B cell (primary cell): Measurements from ENCODE around the gene TTC4. TPM values are rescaled to one million over a fixed set of nuclear protein-coding genes. Genes with fewer than 3 reads are reported as not detected.

ENCODE experiments used
- ATAC-seq: fragments of 200-7000 bp; cut with Tn5 transposase; one replicate; pipeline ENCODE4 v1.10.0; 2021; ENCODE audit warnings: low read depth, mild to moderate bottlenecking, moderate number of reproducible peaks, moderate library complexity
- CTCF ChIA-PET: fragments of 350-600 bp; sonication (Branson Sonifier 250); formaldehyde crosslinking; loops from one replicate; lab custom pipeline; 2021; ENCODE audit warnings: antibody characterized with exemption, inconsistent platforms; lab: Charles Lee
- POLR2A ChIA-PET: fragments of 350-600 bp; sonication (Branson Sonifier 250); formaldehyde crosslinking; loops from one replicate; lab custom pipeline; 2021; ENCODE audit warnings: antibody characterized with exemption; lab: Charles Lee
- DNase-seq: peaks from one replicate; pipeline ENCODE4 v3.0.0; 2013
- H2AFZ ChIP-seq: 2 replicates; pipeline ENCODE4 v1.6.1; 2012; ENCODE audit warnings: mild to moderate bottlenecking, low read depth, low read length; ENCODE audit not compliant: insufficient read depth, poor library complexity, severe bottlenecking
- H3K27ac ChIP-seq, 2 donors: 1 replicate in 1 of 2; 2 replicates in 1 of 2; pipeline ENCODE4 v1.5.1; 2012 to 2013; ENCODE audit warnings: low read length in 2 of 2, mild to moderate bottlenecking in 2 of 2, moderate library complexity in 1 of 2
- H3K27me3 ChIP-seq, 4 experiments: fragments of 200-600 bp in 1 of 4; sonication (generic) in 1 of 4; replicated peaks in 1 of 4; 1 replicate in 2 of 4; 2 replicates in 2 of 4; pipeline versions ENCODE4 v1.6.1 to v1.7.0; 2013 to 2016; ENCODE audit warnings: low read length in 3 of 4, mild to moderate bottlenecking in 2 of 4, mixed read lengths in 1 of 4, moderate library complexity in 1 of 4; ENCODE audit not compliant: insufficient read depth in 4 of 4, control insufficient read depth in 3 of 4; ENCODE audit errors: control extremely low read depth in 1 of 4
- H3K36me3 ChIP-seq, 2 experiments: replicated peaks in 1 of 2; 1 replicate in 1 of 2; 2 replicates in 1 of 2; pipeline versions ENCODE4 v1.6.1 to v1.7.1; 2013; ENCODE audit warnings: low read length in 1 of 2; ENCODE audit not compliant: insufficient read depth in 2 of 2, control insufficient read depth in 1 of 2; ENCODE audit errors: control extremely low read depth in 1 of 2, extremely low read depth in 1 of 2
- H3K4me1 ChIP-seq, 2 donors: fragments of 200-600 bp in 1 of 2; sonication (generic) in 1 of 2; 1 replicate in 1 of 2; 2 replicates in 1 of 2; pipeline versions ENCODE4 v1.5.1 to v1.6.1; 2013 to 2017; ENCODE audit warnings: low read length in 2 of 2; ENCODE audit not compliant: control insufficient read depth in 2 of 2, insufficient read depth in 2 of 2
- H3K4me2 ChIP-seq: replicated peaks from 2 replicates; pipeline ENCODE3; 2012; ENCODE audit warnings: mild to moderate bottlenecking, low read depth, low read length; ENCODE audit not compliant: poor library complexity, severe bottlenecking
- H3K4me3 ChIP-seq, 5 experiments: fragments of 200-600 bp in 1 of 5; sonication (generic) in 1 of 5; 1 replicate in 3 of 5; 2 replicates in 2 of 5; pipeline versions ENCODE4 v1.5.1 to v1.7.0; 2011 to 2016; ENCODE audit warnings: low read length in 4 of 5, mild to moderate bottlenecking in 4 of 5, low read depth in 2 of 5, control low read depth in 1 of 5, moderate library complexity in 1 of 5; ENCODE audit not compliant: insufficient read depth in 1 of 5; ENCODE audit errors: control extremely low read depth in 1 of 5, extremely low read depth in 1 of 5
- H3K79me2 ChIP-seq: fragments of 200-600 bp; sonication (generic); one replicate; pipeline ENCODE4 v1.6.0; 2016; ENCODE audit warnings: low read length; ENCODE audit not compliant: control insufficient read depth, insufficient read depth
- H3K9ac ChIP-seq: fragments of 200-600 bp; sonication (generic); 2 replicates; pipeline ENCODE4 v1.6.1; 2017; ENCODE audit warnings: mild to moderate bottlenecking, low read length, moderate library complexity
- H3K9me3 ChIP-seq, 3 donors: one replicate each; pipeline versions ENCODE4 v1.6.1 to v1.7.1; 2013; ENCODE audit warnings: low read length in 2 of 3; ENCODE audit not compliant: control insufficient read depth in 2 of 3, insufficient read depth in 1 of 3; ENCODE audit errors: control extremely low read depth in 1 of 3
- H4K20me1 ChIP-seq: 2 replicates; pipeline ENCODE4 v1.6.0; 2012; ENCODE audit warnings: mild to moderate bottlenecking, low read length; ENCODE audit not compliant: insufficient read depth, control insufficient read depth, poor library complexity, severe bottlenecking
- H3K27ac Mint-ChIP-seq: one replicate; pipeline ENCODE4 v1.8.0; 2021; ENCODE audit warnings: mixed read lengths
- H3K27me3 Mint-ChIP-seq: one replicate; pipeline ENCODE4 v1.8.0; 2021; ENCODE audit warnings: mixed read lengths
- H3K4me1 Mint-ChIP-seq: one replicate; pipeline ENCODE4 v1.8.0; 2021; ENCODE audit warnings: mixed read lengths
- H3K4me3 Mint-ChIP-seq: one replicate; pipeline ENCODE4 v1.8.0; 2021; ENCODE audit warnings: mixed read lengths
- H3K9me3 Mint-ChIP-seq: one replicate; pipeline ENCODE4 v1.8.0; 2022; ENCODE audit warnings: mixed read lengths; ENCODE audit not compliant: insufficient read depth
- EZH2 ChIP-seq: IDR thresholded peaks from 2 replicates; pipeline ENCODE4 v1.6.1; 2012; ENCODE audit warnings: borderline replicate concordance, low read depth, mild to moderate bottlenecking, moderate library complexity, low read length; ENCODE audit not compliant: insufficient read depth, poor library complexity, severe bottlenecking
- WGBS: methylation state at CpG from one replicate; pipeline ENCODE4 v1.1.5; 2013; ENCODE audit warnings: missing lambda C conversion rate; ENCODE audit not compliant: insufficient coverage; 5-methylcytosine and 5-hydroxymethylcytosine counted together
- intact Hi-C: fragments of 100-400 bp; cut with micrococcal nuclease; formaldehyde crosslinking; loops from one replicate; pipeline ENCODE4 v1.10.0; 2022
- polyA plus RNA-seq: library from polyadenylated mRNA; depleted of rRNA; stranded (reverse); fragments of >200 nt; gene quantifications from 2 replicates; pipeline ENCODE4 v1.2.3, GENCODE V29; 2012
- total RNA-seq, 2 donors: library from RNA; stranded (reverse); fragments of 120-200 nt in 1 of 2; gene quantifications; 1 replicate in 1 of 2; 2 replicates in 1 of 2; pipeline versions ENCODE4 v1.2.3 to v1.2.4, GENCODE V29; 2013 to 2022
- TF ChIP-seq, protein P1 (sequence below): fragments of 200-600 bp; IDR thresholded peaks from one replicate; pipeline ENCODE4 v1.8.0; 2022; ENCODE audit warnings: antibody characterized with exemption, mild to moderate bottlenecking

TTC4 gene
- total and polyA plus RNA-seq, 2 donors (not counting 1 experiment from before 2014, with no cell fraction given): 9.9 to 23.9 TPM

GRCh38 chr1:54709547-54710292, 5.9 kb upstream of the TTC4 start:
- no peaks in the 10 kb centered on the region for H3K9me3 ChIP-seq
- DNase-seq (no peak), ATAC-seq (no peak)
- H3K27me3 ChIP-seq: peaks cover 0 to 13% (median 2%) of the 10 kb centered on the region in 4 experiments
- Mint-ChIP-seq H3K4me1 (no peaks in the 10 kb centered on the region), H3K27ac (no peak overlapping the region), H3K9me3 (no peaks in the 10 kb centered on the region), H3K4me3 (no peak overlapping the region), H3K27me3 (peaks cover 21% of the 10 kb centered on the region)
- ChIA-PET CTCF (no interaction called here), POLR2A (no interaction called here)
- intact Hi-C loops: no loop called here
- H3K79me2 ChIP-seq: peaks cover under 1% of the 10 kb centered on the region
- TF ChIP-seq EZH2: no peak
- TF ChIP-seq, protein P1, sequence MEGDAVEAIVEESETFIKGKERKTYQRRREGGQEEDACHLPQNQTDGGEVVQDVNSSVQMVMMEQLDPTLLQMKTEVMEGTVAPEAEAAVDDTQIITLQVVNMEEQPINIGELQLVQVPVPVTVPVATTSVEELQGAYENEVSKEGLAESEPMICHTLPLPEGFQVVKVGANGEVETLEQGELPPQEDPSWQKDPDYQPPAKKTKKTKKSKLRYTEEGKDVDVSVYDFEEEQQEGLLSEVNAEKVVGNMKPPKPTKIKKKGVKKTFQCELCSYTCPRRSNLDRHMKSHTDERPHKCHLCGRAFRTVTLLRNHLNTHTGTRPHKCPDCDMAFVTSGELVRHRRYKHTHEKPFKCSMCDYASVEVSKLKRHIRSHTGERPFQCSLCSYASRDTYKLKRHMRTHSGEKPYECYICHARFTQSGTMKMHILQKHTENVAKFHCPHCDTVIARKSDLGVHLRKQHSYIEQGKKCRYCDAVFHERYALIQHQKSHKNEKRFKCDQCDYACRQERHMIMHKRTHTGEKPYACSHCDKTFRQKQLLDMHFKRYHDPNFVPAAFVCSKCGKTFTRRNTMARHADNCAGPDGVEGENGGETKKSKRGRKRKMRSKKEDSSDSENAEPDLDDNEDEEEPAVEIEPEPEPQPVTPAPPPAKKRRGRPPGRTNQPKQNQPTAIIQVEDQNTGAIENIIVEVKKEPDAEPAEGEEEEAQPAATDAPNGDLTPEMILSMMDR: no peak
- H3K27ac ChIP-seq: no peak overlapping the region
- no peaks in the 10 kb centered on the region for H4K20me1 ChIP-seq
- H3K4me3 ChIP-seq: no peak overlapping the region
- H3K4me1 ChIP-seq: no peaks in the 10 kb centered on the region
- no peak overlapping the region for H3K9ac ChIP-seq
- WGBS: 95% methylated on average over 7 of the region's 8 CpGs
- H2AFZ ChIP-seq: no peak overlapping the region
- no peak overlapping the region for H3K4me2 ChIP-seq
- no peaks in the 10 kb centered on the region for H3K36me3 ChIP-seq

GRCh38 chr1:54710434-54710833, 5.2 kb upstream of the TTC4 start:
- Histone ChIP-seq H3K4me1 (peaks cover 5 to 7% of the 10 kb centered on the region in 2 donors), H3K9me3 (no peaks in the 10 kb centered on the region), H2AFZ (no peak overlapping the region), H3K27ac (no peak overlapping the region), H3K79me2 (peaks cover 8% of the 10 kb centered on the region), H3K4me2 (no peak overlapping the region), H3K36me3 (no peaks in the 10 kb centered on the region), H4K20me1 (no peaks in the 10 kb centered on the region), H3K4me3 (no peak overlapping the region), H3K27me3 (peaks cover 0 to 8% (median 2%) of the 10 kb centered on the region in 4 experiments), H3K9ac (no peak overlapping the region)
- ATAC-seq: no peak
- H3K4me1 Mint-ChIP-seq: peaks cover 5% of the 10 kb centered on the region
- H3K9me3 Mint-ChIP-seq: no peaks in the 10 kb centered on the region
- intact Hi-C loops: no loop called here
- no peak overlapping the region for H3K4me3 Mint-ChIP-seq
- POLR2A ChIA-PET: no interaction called here
- CTCF ChIA-PET: no interaction called here
- TF ChIP-seq EZH2: no peak
- TF ChIP-seq, protein P1: no peak
- no peak for DNase-seq
- WGBS: 100% methylated on average over 2 of the region's 3 CpGs
- H3K27me3 Mint-ChIP-seq: peaks cover 17% of the 10 kb centered on the region
- no peak overlapping the region for H3K27ac Mint-ChIP-seq
